Measurements from ENCODE around the gene CAV1.
A peak's percentile ranks its signal among the peaks of the same experiment; 100 is the strongest.

CAV1 gene

GRCh38 chr7:116542618-116543017 lies 17.8 kb downstream of the CAV1 start:
- DNase-seq = no peak
- intact Hi-C loops (cut with DNase I; ENCODE audit: low total_unique reads) = no loop called here
- peak overlapping the region; percentile 51 to 52 for H3K27ac ChIP-seq
- H3K27me3 ChIP-seq = no peaks in the 10 kb centered on the region
- no peak overlapping the region for H3K4me3 ChIP-seq
- H3K4me1 ChIP-seq = peaks cover 0 to 98% (median 40%) of the 10 kb centered on the region in 4 donors
- H3K9me3 ChIP-seq = no peaks in the 10 kb centered on the region
- TF ChIP-seq, protein P1, sequence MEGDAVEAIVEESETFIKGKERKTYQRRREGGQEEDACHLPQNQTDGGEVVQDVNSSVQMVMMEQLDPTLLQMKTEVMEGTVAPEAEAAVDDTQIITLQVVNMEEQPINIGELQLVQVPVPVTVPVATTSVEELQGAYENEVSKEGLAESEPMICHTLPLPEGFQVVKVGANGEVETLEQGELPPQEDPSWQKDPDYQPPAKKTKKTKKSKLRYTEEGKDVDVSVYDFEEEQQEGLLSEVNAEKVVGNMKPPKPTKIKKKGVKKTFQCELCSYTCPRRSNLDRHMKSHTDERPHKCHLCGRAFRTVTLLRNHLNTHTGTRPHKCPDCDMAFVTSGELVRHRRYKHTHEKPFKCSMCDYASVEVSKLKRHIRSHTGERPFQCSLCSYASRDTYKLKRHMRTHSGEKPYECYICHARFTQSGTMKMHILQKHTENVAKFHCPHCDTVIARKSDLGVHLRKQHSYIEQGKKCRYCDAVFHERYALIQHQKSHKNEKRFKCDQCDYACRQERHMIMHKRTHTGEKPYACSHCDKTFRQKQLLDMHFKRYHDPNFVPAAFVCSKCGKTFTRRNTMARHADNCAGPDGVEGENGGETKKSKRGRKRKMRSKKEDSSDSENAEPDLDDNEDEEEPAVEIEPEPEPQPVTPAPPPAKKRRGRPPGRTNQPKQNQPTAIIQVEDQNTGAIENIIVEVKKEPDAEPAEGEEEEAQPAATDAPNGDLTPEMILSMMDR (IDR thresholded peaks at IDR 0.05) = no peak
- peaks cover 0 to 14% (median 12%) of the 10 kb centered on the region in 3 donors for H3K36me3 ChIP-seq

DNA sequence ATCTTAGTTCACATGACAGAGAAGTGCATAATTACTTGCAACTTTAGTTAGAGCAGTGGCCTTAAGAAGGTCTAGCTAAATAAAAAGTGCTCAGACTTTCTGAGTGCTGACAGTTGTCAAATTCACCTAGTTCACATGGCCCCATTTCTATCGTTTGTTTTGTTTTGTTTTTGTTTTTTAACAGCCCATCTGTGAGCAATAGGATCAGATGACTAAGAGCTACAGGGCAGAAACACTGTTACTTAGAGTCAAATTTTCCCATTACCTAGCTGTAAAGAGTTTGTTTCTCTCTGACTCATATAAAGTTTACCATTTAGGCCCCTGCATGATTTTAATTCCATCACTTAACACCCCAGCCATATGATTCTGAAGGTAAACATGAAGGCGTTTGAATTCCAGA lies 18.8 kb downstream of the CAV1 start:
- peak overlapping the region; percentile 51 to 52 for H3K27ac ChIP-seq
- intact Hi-C loops (cut with DNase I; ENCODE audit: low total_unique reads) = no loop called here
- DNase-seq = no peak
- TF ChIP-seq, protein P1 (IDR thresholded peaks at IDR 0.05) = no peak
- H3K4me1 ChIP-seq = peaks cover 0 to 99% (median 41%) of the 10 kb centered on the region in 4 donors
- peaks cover 0 to 12% (median 9%) of the 10 kb centered on the region in 3 donors for H3K36me3 ChIP-seq
- H3K9me3 ChIP-seq = no peaks in the 10 kb centered on the region
- H3K27me3 ChIP-seq = no peaks in the 10 kb centered on the region
- H3K4me3 ChIP-seq = no peak overlapping the region

GRCh38 chr7:116544487-116544886 lies 19.7 kb downstream of the CAV1 start:
- peaks cover 0 to 99% (median 37%) of the 10 kb centered on the region in 4 donors for H3K4me1 ChIP-seq

GRCh38 chr7:116545411-116545993 lies 20.7 kb downstream of the CAV1 start:
- no peaks in the 10 kb centered on the region for H3K9me3 ChIP-seq
- no peak overlapping the region for H3K4me3 ChIP-seq
- H3K4me1 ChIP-seq = peaks cover 0 to 99% (median 36%) of the 10 kb centered on the region in 4 donors
- H3K27me3 ChIP-seq = no peaks in the 10 kb centered on the region
- peaks cover 3 to 11% (median 10%) of the 10 kb centered on the region in 3 donors for H3K36me3 ChIP-seq
- peak overlapping the region; percentile 35 to 51 for H3K27ac ChIP-seq
- TF ChIP-seq, protein P1 (IDR thresholded peaks at IDR 0.05) = no peak
- no peak for DNase-seq
- intact Hi-C loops (cut with DNase I; ENCODE audit: low total_unique reads) = no loop called here

More at GRCh38 chr7:116544487-116544886, 19.7 kb downstream of the CAV1 start:
- no peak for DNase-seq
- Histone ChIP-seq H3K4me3 (no peak overlapping the region), H3K27me3 (no peaks in the 10 kb centered on the region), H3K9me3 (no peaks in the 10 kb centered on the region), H3K36me3 (peaks cover 3 to 11% (median 6%) of the 10 kb centered on the region in 3 donors), H3K27ac (peak overlapping the region; percentile 35 to 51)
- intact Hi-C loops (cut with DNase I; ENCODE audit: low total_unique reads) = no loop called here
- TF ChIP-seq, protein P1 (IDR thresholded peaks at IDR 0.05) = no peak

DNA sequence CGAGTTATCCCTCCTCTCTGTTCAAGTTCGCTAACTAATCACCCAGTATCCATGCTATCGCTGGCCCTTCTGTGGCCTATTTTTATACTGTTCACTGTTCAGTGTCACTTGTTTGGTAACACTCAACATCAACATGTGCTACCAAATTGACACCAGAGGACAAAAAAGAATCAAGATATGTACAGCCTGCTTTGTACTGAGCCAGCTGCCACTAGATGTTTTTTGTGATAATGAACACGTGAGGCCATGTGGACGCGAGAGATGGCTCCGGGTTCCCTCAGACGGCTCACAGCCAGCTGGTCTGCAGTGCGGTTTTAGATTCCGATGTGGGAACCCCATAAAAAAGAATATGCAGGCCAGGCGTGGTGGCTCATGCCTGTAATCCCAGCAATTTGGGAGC lies 21.2 kb downstream of the CAV1 start:
- TF ChIP-seq, protein P1 (IDR thresholded peaks at IDR 0.05) = no peak
- intact Hi-C loops (cut with DNase I; ENCODE audit: low total_unique reads) = no loop called here
- no peak overlapping the region for H3K4me3 ChIP-seq
- peak overlapping the region; percentile 35 to 51 for H3K27ac ChIP-seq
- peaks cover 3 to 11% (median 10%) of the 10 kb centered on the region in 3 donors for H3K36me3 ChIP-seq
- DNase-seq = no peak
- H3K9me3 ChIP-seq = no peaks in the 10 kb centered on the region
- H3K4me1 ChIP-seq = peaks cover 0 to 99% (median 36%) of the 10 kb centered on the region in 4 donors
- H3K27me3 ChIP-seq = no peaks in the 10 kb centered on the region
